Hypothalamus (tissue), 51 donors: ENCODE measurements around the gene C22orf15.

Experiments
- DNase-seq, 51 donors: peaks; one replicate each; lab custom pipeline; 2025; lab: John Stamatoyannopoulos, UW

Gene C22orf15

DNA sequence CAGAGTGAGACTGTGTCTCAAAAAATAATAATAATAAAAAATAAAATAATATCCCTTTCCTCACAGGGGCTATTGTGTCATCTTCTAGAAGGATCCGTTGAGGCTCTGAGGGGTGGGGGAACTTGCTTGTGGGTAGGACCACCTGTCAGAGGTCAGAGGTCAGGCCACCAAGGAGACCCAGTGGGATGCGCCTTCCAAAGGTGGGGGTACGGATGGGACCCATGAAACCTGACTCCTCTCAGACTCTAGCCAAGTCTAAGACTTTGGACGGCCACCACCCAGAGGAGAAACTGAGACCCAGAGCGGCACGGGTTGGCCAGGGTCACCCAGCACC, 9.5 kb downstream of the C22orf15 start:
- DNase-seq, result no peak

DNA sequence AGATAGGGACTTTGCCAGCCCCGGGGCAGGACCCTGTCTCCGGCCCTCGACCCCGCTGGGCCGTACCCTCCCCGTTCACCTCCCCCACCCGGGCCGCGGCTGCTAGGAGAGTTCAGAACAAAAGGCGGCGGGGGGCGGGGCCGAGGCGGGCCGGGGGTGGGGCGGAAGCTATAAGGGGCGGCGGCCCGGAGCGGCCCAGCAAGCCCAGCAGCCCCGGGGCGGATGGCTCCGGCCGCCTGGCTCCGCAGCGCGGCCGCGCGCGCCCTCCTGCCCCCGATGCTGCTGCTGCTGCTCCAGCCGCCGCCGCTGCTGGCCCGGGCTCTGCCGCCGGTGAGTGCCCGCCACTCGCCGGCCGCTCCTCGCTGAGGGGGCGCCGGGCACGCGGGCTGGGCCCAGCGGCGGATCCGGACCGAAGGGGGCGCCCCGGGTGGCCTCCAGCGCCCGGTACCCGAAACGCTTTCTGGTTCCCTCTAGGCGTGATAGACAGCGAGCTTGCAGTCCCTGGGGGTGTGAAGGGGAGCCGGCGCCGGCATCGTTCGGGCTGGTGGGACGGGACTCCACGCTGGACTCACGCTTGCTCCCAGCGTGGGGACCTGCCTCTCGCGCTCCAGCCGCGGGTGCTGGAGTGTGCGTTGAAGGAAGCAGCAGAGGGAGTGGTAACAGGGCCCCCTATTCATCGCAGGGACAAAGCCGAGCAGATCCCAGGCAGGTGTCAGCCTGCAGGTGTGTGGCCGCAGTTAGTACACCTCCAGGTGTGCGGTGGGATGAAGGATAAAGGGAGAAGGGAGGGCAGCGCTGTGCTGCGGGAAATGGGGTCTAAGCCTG, 10.1 kb downstream of the C22orf15 start, which contains the start of gene MMP11:
Gene MMP11, plus strand, starts transcription at position 201 of the 825 bp plus-strand sequence. Its CDS starts 22 bp downstream, at position 223.
- peak in 8 of 51 donors; percentile 18 to 39 (median 24) for DNase-seq

DNA sequence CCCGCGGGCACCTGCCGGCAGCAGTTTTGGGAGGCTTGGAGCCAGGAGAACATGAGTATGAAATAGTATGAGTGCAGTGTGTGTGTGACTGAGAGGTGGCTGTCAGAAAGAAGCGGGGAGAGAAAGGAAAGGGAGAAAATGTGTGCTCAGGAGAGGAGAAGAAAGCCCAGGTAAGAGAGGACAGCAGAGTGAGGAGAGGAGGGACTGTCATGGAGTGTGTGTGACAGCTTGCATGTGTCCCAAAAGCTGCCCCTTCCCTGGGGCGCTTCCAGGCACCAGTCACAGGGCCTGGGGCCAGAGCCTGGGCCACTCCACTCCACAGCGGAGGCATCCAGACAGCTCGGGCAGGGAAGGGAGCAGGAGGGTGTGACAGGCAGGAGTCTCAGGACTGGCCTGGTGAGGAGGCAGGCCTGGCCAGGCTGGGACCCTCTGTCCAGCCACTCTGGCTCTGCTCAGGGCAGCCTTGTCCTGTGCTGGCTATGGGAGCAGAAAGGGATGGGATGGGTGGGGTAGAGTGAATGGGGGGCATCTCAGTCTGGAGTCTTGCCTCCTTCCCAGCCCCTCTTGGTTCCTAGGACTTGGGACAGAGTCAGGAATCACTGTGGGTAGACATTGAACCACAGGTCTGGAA, 10.8 kb downstream of the C22orf15 start:
- no peak for DNase-seq

DNA sequence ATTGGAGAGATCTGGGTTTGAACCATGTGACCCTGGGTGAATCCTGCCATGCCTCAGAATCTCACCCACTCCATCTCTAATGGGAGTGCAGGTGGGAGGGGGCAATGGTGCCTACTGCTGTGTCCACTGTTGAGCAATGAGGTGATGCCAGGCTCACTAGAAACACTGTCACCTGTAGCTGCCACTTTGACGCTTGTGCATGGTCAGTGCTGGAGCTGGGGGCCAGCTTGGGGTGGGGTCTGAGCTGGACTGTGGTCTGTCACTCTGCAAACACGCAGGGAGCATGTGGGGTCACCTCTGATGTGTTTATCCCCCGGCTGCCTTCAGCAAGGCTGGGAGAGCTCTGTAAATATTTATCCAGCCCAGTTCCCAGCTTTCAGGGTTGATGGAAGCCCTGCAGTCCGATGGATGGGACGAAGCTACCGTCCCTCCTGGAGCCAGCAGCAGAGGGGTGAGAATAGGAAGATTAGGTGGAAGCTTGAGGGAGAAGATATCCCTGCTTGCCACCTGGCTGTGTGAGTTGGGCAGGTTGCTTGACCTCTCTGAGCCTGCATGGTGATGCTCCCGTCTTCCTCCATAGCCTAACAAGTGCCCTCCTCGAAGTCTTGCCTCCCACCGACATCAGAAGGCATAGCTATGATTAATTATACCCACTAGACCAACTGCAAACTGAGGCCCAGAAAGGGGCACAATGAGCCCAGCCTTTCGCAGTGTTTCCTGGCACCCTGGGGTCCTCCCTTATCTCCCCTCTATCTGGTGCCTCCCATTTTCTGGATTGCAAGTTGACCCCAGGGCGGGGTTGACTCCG, 11.5 kb downstream of the C22orf15 start:
- no peak for DNase-seq

DNA sequence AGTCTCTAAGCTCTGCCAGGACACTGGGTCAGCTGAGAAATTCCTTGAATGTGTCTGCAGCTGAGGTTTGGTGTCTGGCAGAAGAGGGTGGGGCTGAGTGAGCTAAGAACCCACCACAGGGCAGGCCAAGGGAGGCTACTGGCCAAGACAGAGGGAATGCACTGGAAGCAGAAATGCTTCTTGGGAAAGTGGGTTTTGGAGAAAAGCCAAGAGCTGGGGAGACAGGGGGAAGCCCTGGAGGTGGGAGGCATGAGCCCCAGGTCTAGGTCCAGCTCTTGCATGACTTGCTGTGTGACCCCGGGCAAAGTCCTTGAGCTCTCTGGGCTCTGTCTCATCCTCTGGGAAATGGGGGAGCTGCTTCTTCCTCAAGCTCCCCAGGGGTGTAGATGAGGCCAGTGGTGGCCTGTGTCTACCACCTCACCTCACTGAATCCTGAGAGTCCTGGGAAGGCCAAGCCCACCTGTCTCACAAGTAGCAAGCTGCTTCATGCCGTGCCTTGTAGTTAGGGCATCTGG, 12.2 kb downstream of the C22orf15 start:
- no peak for DNase-seq

DNA sequence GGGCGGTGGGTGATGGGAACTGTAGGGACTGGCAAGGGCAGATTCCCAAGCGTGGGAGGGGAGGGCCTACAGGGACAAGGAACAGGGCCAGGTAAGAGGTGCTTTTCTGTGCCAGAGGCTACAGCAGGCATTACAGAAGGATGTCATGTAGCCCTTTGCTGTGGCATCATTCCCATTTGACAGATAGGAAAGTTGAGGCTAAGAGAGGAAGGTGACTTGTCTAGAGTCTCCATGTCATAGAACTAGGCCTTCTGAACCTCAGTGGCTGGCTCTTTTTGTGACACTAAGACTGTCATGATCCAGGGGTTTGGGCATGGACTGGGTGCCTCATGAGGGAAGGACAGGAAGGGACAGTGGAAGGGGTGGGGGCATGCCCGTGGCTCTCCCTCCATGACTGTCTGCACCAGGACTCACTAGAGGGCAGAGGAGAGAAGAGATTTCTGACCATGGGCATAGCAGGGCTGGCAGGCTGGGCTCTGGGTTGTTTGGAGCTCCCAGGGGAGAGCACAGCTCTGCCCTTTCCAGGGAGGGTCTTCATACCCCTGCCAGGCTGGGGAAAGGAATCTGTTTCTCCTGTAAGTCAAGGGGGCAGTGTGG, 13.1 kb downstream of the C22orf15 start:
- no peak for DNase-seq

DNA sequence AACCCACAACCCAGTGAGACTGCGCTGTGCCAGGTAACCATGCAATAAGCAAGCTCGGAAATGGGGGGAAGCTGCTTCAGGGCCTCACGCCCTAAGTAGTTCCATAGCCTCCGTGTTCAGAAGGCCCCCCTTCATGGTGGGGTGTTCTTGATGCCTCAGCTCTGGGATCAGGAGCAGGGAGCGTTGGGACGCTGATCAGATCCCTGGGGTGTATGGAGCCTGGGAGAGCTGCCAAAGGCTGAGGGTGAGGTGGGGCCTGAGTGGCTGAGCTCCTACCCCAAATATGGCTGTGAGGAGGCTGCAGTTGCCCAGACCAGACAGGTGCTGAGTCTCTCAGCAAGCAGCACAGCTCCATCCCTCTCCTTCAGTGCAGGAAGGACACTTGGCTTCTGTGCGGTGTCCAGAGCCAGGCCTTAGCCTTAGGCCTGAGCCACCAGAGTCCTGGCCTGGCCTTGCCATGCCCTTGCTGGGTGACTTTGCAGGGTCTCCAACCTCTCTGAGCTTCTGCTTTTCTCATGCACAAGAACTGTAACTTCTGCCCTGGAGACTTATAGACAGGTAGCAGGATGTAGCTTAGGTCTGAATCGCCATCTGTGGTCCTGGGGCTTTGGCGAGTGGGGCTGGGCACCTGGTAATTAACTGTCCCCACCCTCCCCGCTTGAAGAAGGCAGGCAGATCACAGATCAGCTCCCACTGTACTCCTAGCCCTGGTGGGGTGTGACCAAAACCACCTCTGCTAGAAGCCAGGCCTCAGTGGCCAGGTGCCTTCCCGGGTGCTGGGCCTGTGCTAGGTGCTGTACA, 15.2 kb downstream of the C22orf15 start:
- no peak for DNase-seq

DNA sequence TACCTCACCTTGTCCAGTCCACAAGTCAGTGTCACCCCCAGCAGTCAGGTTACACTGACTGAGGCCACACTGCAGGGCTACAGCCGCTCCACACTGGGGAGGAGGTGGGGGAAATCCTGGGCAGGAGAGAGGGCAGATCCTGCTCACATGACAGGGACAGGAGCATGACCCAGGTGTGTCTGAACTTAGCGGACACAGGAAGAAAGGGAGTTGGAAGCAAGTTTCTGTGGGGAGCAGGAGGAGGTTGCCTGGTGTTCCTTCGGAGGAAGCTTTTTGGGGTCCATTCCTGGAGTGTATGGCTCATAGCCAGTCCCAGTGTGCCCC, 15.7 kb downstream of the C22orf15 start:
- DNase-seq, result no peak

DNA sequence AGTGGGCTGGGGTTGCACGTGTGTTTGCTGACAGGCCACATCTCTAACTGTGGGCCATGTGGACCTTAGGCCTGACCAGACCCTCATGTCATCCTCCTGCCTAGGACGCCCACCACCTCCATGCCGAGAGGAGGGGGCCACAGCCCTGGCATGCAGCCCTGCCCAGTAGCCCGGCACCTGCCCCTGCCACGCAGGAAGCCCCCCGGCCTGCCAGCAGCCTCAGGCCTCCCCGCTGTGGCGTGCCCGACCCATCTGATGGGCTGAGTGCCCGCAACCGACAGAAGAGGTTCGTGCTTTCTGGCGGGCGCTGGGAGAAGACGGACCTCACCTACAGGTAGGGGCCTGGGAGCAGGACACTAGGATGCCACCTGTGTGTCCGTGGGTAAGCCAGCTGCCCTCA, 16.3 kb downstream of the C22orf15 start:
- no peak for DNase-seq

DNA sequence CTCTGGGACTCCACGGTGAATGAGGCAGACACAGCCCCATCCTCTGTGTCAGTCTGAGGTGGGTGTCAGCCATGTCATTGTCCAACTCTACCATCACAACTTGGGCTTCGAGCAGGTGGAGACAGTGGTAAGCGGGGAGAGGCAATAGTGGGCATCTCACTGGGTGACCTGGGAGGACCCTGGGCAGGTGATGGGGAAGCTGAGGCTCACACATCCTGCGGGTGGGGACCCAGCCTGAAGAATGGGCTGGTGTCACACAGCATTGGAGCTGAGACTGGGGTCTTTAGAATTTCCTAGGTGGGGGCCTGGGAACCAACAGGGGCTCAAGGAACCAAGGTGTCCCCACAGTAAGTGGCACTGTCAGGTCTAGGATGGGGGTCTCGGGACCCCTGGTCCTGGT, 16.9 kb downstream of the C22orf15 start:
- DNase-seq, result no peak

DNA sequence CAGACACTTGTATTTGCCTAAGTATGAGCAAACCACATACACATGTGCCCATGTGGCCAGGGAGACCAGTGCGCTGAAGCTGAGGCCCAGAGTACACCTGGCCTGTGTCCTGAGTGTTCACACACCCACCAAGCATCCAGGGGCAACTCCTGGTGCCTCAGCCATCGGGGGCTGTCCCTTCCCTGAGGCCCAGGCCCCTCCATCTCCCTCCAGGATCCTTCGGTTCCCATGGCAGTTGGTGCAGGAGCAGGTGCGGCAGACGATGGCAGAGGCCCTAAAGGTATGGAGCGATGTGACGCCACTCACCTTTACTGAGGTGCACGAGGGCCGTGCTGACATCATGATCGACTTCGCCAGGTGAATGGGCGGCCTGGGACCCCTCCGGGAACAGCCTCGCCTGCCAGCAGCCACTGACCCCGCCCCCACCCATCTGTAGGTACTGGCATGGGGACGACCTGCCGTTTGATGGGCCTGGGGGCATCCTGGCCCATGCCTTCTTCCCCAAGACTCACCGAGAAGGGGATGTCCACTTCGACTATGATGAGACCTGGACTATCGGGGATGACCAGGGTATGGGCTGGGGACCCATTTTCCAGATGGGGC, 17.5 kb downstream of the C22orf15 start:
- no peak for DNase-seq

DNA sequence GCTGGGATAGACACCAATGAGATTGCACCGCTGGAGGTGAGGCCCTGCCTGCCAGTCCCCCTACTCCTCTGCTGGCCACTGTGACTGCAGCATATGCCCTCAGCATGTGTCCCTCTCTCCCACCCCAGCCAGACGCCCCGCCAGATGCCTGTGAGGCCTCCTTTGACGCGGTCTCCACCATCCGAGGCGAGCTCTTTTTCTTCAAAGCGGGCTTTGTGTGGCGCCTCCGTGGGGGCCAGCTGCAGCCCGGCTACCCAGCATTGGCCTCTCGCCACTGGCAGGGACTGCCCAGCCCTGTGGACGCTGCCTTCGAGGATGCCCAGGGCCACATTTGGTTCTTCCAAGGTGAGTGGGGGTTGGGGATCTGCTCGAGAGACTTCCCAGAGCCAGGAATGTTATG, 18.3 kb downstream of the C22orf15 start:
- DNase-seq, result peak in 49 of 51 donors; percentile 12 to 92 (median 69)

DNA sequence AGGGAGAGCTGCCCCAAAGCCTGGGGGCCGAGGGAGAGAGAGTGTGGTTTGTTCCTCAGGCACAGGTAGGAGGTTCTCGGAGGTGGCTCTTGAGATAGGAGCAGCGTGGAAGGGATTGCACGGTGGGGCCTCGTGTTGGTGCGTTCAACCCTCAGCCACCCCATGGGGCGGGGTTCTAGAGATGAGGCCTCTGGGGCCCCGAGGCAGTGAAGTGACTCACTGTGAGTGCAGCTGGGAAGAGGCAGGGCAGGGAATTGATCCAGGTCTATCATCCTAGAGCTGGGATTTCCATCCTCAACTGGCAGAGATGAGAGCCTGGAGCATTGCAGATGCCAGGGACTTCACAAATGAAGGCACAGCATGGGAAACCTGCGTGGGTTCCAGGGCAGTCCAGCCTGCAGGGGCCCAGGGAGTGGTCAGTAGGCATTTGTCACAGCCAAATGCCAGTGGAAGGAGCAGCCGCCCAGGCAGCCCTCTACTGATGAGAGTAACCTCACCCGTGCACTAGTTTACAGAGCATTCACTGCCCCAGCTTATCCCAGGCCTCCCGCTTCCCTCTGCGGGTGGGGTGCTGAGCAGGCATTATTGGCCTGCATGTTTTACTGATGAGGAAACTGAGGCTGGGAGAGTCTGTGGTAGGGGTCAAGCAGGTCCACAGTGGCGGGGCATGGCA, 18.9 kb downstream of the C22orf15 start:
- DNase-seq, result peak in 4 of 51 donors; percentile 10 to 31 (median 24)

DNA sequence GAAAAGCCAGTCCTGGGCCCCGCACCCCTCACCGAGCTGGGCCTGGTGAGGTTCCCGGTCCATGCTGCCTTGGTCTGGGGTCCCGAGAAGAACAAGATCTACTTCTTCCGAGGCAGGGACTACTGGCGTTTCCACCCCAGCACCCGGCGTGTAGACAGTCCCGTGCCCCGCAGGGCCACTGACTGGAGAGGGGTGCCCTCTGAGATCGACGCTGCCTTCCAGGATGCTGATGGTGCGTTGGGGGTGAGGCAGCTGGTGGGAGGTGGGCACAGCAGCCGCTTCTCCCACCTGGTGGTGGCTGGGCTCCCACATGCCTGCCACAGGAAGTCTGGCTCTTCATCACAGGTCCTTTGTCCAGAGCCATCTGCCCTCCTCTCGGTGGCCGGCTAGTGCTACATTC, 19.5 kb downstream of the C22orf15 start:
- DNase-seq, result no peak

DNA sequence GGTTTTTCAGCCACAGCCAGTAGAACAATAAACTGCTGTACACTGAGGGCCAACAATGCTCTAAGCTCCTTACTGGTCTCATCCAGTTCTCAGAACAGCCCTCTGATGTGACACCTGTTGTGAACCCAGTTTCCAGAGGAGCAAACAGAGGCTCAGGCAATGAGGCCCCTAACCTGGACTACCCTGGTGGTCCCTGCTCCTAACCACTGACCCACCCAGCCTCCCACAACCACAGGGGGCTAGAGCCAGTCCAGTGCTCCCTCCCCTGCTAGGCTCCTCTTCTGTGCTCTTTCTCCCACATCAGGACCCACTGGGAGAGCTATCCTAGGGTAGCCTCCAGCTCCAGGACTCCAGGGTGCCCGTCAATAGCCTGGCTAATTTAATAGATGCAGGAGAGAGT, 19.9 kb downstream of the C22orf15 start:
- no peak for DNase-seq

DNA sequence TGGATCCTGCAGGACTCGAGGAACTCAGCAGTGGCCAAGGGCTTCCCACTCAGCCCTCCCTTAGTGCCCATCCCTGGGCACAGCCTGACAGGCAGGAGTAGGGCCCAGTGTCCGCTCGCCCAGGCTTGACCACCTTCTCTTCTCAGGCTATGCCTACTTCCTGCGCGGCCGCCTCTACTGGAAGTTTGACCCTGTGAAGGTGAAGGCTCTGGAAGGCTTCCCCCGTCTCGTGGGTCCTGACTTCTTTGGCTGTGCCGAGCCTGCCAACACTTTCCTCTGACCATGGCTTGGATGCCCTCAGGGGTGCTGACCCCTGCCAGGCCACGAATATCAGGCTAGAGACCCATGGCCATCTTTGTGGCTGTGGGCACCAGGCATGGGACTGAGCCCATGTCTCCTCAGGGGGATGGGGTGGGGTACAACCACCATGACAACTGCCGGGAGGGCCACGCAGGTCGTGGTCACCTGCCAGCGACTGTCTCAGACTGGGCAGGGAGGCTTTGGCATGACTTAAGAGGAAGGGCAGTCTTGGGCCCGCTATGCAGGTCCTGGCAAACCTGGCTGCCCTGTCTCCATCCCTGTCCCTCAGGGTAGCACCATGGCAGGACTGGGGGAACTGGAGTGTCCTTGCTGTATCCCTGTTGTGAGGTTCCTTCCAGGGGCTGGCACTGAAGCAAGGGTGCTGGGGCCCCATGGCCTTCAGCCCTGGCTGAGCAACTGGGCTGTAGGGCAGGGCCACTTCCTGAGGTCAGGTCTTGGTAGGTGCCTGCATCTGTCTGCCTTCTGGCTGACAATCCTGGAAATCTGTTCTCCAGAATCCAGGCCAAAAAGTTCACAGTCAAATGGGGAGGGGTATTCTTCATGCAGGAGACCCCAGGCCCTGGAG, 20.7 kb downstream of the C22orf15 start:
- DNase-seq, result no peak

DNA sequence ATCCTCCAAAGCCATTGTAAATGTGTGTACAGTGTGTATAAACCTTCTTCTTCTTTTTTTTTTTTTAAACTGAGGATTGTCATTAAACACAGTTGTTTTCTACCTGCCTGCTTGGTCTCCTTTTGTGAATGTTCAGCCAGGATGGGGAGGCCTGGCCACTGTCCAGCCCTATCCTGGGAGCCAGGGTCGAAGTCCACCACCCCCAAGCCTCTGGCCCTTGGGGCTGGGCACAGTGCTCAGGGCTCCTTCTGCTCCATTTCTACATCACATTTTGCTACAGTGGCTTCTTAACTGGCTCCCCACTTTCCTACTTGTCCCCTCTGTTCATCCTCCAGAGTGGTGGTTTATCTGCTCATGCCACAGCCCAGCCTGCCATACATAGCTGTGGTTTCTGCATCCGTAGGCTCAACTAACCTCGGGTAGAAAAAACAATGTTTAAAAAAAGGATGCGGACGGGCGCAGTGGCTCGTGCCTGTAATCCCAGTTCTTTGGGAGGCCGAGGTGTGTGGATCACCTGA, 21.5 kb downstream of the C22orf15 start:
- DNase-seq, result no peak

DNA sequence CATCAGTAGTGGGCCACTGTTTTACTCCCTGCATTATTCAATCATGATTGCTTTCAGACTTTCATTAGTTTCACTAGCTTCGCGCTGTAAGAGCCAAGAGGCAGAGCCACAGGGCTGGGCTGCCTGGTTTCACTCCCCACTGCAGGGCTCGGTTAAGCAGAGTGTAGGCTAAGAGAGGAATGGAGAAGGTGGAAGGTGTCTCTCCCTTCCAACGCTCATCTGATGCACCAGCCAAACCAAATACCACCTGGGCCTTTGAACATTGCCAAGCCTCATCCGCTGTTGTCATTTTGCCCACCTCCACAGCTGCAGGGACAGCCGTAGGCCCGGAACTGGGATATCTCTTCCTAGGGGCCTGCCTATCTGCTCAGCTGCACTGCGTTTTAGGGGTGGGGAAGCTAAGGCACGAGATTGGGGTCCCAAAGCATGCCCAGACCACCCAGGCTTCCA, 23.5 kb downstream of the C22orf15 start:
- peak in 1 of 51 donors; percentile 53 for DNase-seq
